Naive thymus-derived CD4-positive, alpha-beta T cell (primary cell): ENCODE data around the gene KIF12. TPM values are rescaled to one million over a fixed set of nuclear protein-coding genes. Genes with fewer than 3 reads are reported as not detected.

Source experiments
- ATAC-seq: fragments of 150-1000 bp; cut with Tn5 transposase; 2 replicates; pipeline ENCODE4 v1.10.0; 2021; ENCODE audit warnings: mild to moderate bottlenecking, moderate library complexity
- CTCF ChIA-PET: fragments of 350-600 bp; sonication (Branson Sonifier 250); formaldehyde crosslinking; loops from one replicate; lab custom pipeline; 2021; ENCODE audit warnings: antibody characterized with exemption; lab: Charles Lee
- POLR2A ChIA-PET: fragments of 350-600 bp; sonication (Branson Sonifier 250); formaldehyde crosslinking; loops from one replicate; lab custom pipeline; 2021; ENCODE audit warnings: antibody characterized with exemption, inconsistent platforms; lab: Charles Lee
- DNase-seq, 9 donors: peaks; one replicate each; pipeline versions ENCODE4 v3.0.0 to v3.0.0-alpha.2; 2020 to 2022; ENCODE audit warnings: mixed read lengths in 1 of 9
- H3K27ac ChIP-seq: one replicate; pipeline ENCODE4 v1.7.0; 2013; ENCODE audit warnings: mild to moderate bottlenecking, low read depth, low read length, moderate library complexity
- H3K27me3 ChIP-seq, 2 donors: one replicate each; pipeline ENCODE4 v1.7.0; 2013; ENCODE audit warnings: low read length in 2 of 2, mild to moderate bottlenecking in 2 of 2, moderate library complexity in 2 of 2; ENCODE audit not compliant: control insufficient read depth in 2 of 2, insufficient read depth in 2 of 2
- H3K36me3 ChIP-seq, 3 experiments: 1 replicate in 2 of 3; 2 replicates in 1 of 3; pipeline ENCODE4 v1.7.0; 2013; ENCODE audit warnings: low read length in 3 of 3, mild to moderate bottlenecking in 3 of 3, moderate library complexity in 1 of 3; ENCODE audit not compliant: insufficient read depth in 3 of 3, control insufficient read depth in 2 of 3
- H3K4me1 ChIP-seq, 2 donors: one replicate each; pipeline ENCODE4 v1.7.0; 2013; ENCODE audit warnings: low read length in 2 of 2, mild to moderate bottlenecking in 2 of 2, moderate library complexity in 1 of 2; ENCODE audit not compliant: control insufficient read depth in 2 of 2, insufficient read depth in 2 of 2
- H3K4me3 ChIP-seq: 2 replicates; pipeline ENCODE4 v1.7.0; 2013; ENCODE audit warnings: mild to moderate bottlenecking, low read length
- H3K9me3 ChIP-seq, 3 experiments: 1 replicate in 2 of 3; 2 replicates in 1 of 3; pipeline ENCODE4 v1.7.0; 2013; ENCODE audit warnings: low read length in 3 of 3; ENCODE audit not compliant: control insufficient read depth in 2 of 3
- H3K27ac Mint-ChIP-seq, 9 donors: one replicate each; pipeline ENCODE4 v1.8.0; 2020 to 2022; ENCODE audit warnings: mixed read lengths in 9 of 9, mild to moderate bottlenecking in 8 of 9, moderate library complexity in 5 of 9, inconsistent platforms in 2 of 9
- H3K27me3 Mint-ChIP-seq, 5 donors: one replicate each; pipeline ENCODE4 v1.8.0; 2021 to 2022; ENCODE audit warnings: mixed read lengths in 5 of 5, mild to moderate bottlenecking in 1 of 5
- H3K36me3 Mint-ChIP-seq, 5 donors: one replicate each; pipeline ENCODE4 v1.8.0; 2020 to 2022; ENCODE audit warnings: mixed read lengths in 5 of 5, mild to moderate bottlenecking in 3 of 5, inconsistent platforms in 1 of 5
- H3K4me1 Mint-ChIP-seq, 7 donors: one replicate each; pipeline ENCODE4 v1.8.0; 2020 to 2022; ENCODE audit warnings: mixed read lengths in 7 of 7, mild to moderate bottlenecking in 3 of 7, inconsistent platforms in 1 of 7
- H3K4me3 Mint-ChIP-seq, 10 donors: one replicate each; pipeline ENCODE4 v1.8.0; 2020 to 2022; ENCODE audit warnings: mild to moderate bottlenecking in 10 of 10, mixed read lengths in 10 of 10, moderate library complexity in 6 of 10, inconsistent platforms in 2 of 10
- H3K9me3 Mint-ChIP-seq, 11 donors: one replicate each; pipeline ENCODE4 v1.8.0; 2020 to 2022; ENCODE audit warnings: mixed read lengths in 11 of 11, mild to moderate bottlenecking in 4 of 11, inconsistent platforms in 1 of 11, moderate library complexity in 1 of 11
- intact Hi-C, 2 donors: fragments of 100-400 bp; cut with micrococcal nuclease; formaldehyde crosslinking; loops; one replicate each; pipeline ENCODE4 v1.15.1; 2023
- polyA plus RNA-seq, 2 donors: library from polyadenylated mRNA; unstranded; fragments of 300-500 nt; fragmentation: Illumina TruSeq; gene quantifications; one replicate each; pipeline ENCODE4 v1.2.3, GENCODE V29; 2021
- total RNA-seq, 6 experiments: library from RNA in 5 of 6; stranded (reverse) in 5 of 6; gene quantifications; 1 replicate in 5 of 6; 2 replicates in 1 of 6; pipeline ENCODE4 v1.2.3 and lab custom pipeline; 2021 to 2026

Gene KIF12
- total and polyA plus RNA-seq, 7 experiments from 2014 or later: not detected

GRCh38 chr9:114081441-114082016 lies 17.6 kb downstream of the KIF12 start:
- H3K36me3 Mint-ChIP-seq: no peaks in the 10 kb centered on the region
- no peak overlapping the region for H3K4me3 Mint-ChIP-seq
- intact Hi-C loops: loop anchor here (1.0 kb wide), 3 partner anchors 74 to 224 kb away; partner anchors contain the start of gene COL27A1 (in 1 of the 2)
- no peak for ATAC-seq
- no peak overlapping the region for H3K27ac Mint-ChIP-seq
- H3K4me1 Mint-ChIP-seq: peaks cover 0 to 5% (median 0%) of the 10 kb centered on the region in 7 donors
- Histone ChIP-seq H3K36me3 (no peaks in the 10 kb centered on the region), H3K9me3 (no peaks in the 10 kb centered on the region), H3K4me1 (no peaks in the 10 kb centered on the region), H3K27me3 (no peaks in the 10 kb centered on the region), H3K27ac (no peak overlapping the region), H3K4me3 (no peak overlapping the region)
- POLR2A ChIA-PET: no interaction called here
- no peaks in the 10 kb centered on the region for H3K9me3 Mint-ChIP-seq
- no peak for DNase-seq
- CTCF ChIA-PET: interaction anchor here (1.3 to 2.7 kb wide), 2 partner anchors 10 to 209 kb away, joined by 5 to 22 read pairs; no protein-coding TSS in a partner anchor
- peaks cover 4 to 9% (median 8%) of the 10 kb centered on the region in 5 donors for H3K27me3 Mint-ChIP-seq

GRCh38 chr9:114080773-114081440 lies 18.2 kb downstream of the KIF12 start:
- no peak for DNase-seq
- Mint-ChIP-seq H3K9me3 (no peaks in the 10 kb centered on the region), H3K27ac (no peak overlapping the region), H3K36me3 (no peaks in the 10 kb centered on the region), H3K4me3 (no peak overlapping the region), H3K27me3 (peaks cover 4 to 12% (median 11%) of the 10 kb centered on the region in 5 donors), H3K4me1 (peaks cover 0 to 5% (median 0%) of the 10 kb centered on the region in 7 donors)
- Histone ChIP-seq H3K4me1 (no peaks in the 10 kb centered on the region), H3K4me3 (no peak overlapping the region), H3K9me3 (no peaks in the 10 kb centered on the region), H3K27me3 (no peaks in the 10 kb centered on the region), H3K27ac (no peak overlapping the region), H3K36me3 (no peaks in the 10 kb centered on the region)
- no peak for ATAC-seq
- ChIA-PET CTCF (interaction anchor here (0.6 to 2.7 kb wide), 2 partner anchors 9 to 210 kb away, joined by 3 to 22 read pairs; no protein-coding TSS in a partner anchor), POLR2A (no interaction called here)
- intact Hi-C loops: no loop called here

GRCh38 chr9:114080195-114080772 lies 18.8 kb downstream of the KIF12 start:
- Mint-ChIP-seq H3K4me3 (no peak overlapping the region), H3K36me3 (no peaks in the 10 kb centered on the region), H3K4me1 (peaks cover 0 to 5% (median 0%) of the 10 kb centered on the region in 7 donors), H3K27me3 (peaks cover 8 to 18% (median 16%) of the 10 kb centered on the region in 5 donors), H3K9me3 (no peaks in the 10 kb centered on the region), H3K27ac (no peak overlapping the region)
- Histone ChIP-seq H3K9me3 (no peaks in the 10 kb centered on the region), H3K27me3 (no peaks in the 10 kb centered on the region), H3K4me3 (no peak overlapping the region), H3K4me1 (no peaks in the 10 kb centered on the region), H3K27ac (no peak overlapping the region), H3K36me3 (no peaks in the 10 kb centered on the region)
- DNase-seq (no peak), ATAC-seq (no peak)
- intact Hi-C loops: no loop called here
- POLR2A ChIA-PET: no interaction called here
- CTCF ChIA-PET: interaction anchor here (0.6 kb wide), 1 partner anchor 8 kb away, joined by 3 read pairs; no protein-coding TSS in a partner anchor

GRCh38 chr9:114078781-114079156 lies 20.3 kb downstream of the KIF12 start:
- ChIA-PET POLR2A (no interaction called here), CTCF (no interaction called here)
- H3K27ac Mint-ChIP-seq: no peak overlapping the region
- H3K9me3 Mint-ChIP-seq: no peaks in the 10 kb centered on the region
- Histone ChIP-seq H3K4me3 (no peak overlapping the region), H3K4me1 (no peaks in the 10 kb centered on the region), H3K9me3 (no peaks in the 10 kb centered on the region), H3K27me3 (no peaks in the 10 kb centered on the region), H3K27ac (no peak overlapping the region), H3K36me3 (no peaks in the 10 kb centered on the region)
- H3K36me3 Mint-ChIP-seq: no peaks in the 10 kb centered on the region
- peaks cover 11 to 30% (median 18%) of the 10 kb centered on the region in 5 donors for H3K27me3 Mint-ChIP-seq
- no peak for ATAC-seq
- peaks cover 0 to 5% (median 0%) of the 10 kb centered on the region in 7 donors for H3K4me1 Mint-ChIP-seq
- intact Hi-C loops: no loop called here
- no peak for DNase-seq
- no peak overlapping the region for H3K4me3 Mint-ChIP-seq

- ChIA-PET CTCF (no interaction called here), POLR2A (interaction anchor here (0.8 kb wide), 1 partner anchor 104 kb away, joined by 3 read pairs; no protein-coding TSS in a partner anchor)
- Mint-ChIP-seq H3K4me3 (no peak within 1 kb of the TSS), H3K27ac (peak within 1 kb of the TSS in 1 of 9 donors; percentile 44), H3K36me3 (no peaks in the 10 kb centered on the region), H3K4me1 (peaks cover 0 to 5% (median 0%) of the 10 kb centered on the region in 7 donors), H3K27me3 (peaks cover 10 to 30% (median 18%) of the 10 kb centered on the region in 5 donors), H3K9me3 (no peaks in the 10 kb centered on the region)
- DNase-seq: no peak
- no peak within 1 kb of the TSS for H3K4me3 ChIP-seq
- H3K27me3 ChIP-seq: no peaks in the 10 kb centered on the region
- H3K4me1 ChIP-seq: no peaks in the 10 kb centered on the region
- H3K27ac ChIP-seq: no peak within 1 kb of the TSS
- no peak for ATAC-seq
- H3K9me3 ChIP-seq: no peaks in the 10 kb centered on the region
- intact Hi-C loops: no loop called here
- H3K36me3 ChIP-seq: no peaks in the 10 kb centered on the region
These were observed 20.9 kb downstream of the KIF12 start, which contains the start of gene AMBP for GRCh38 chr9:114078021-114078780. Gene AMBP, minus strand, starts transcription at chr9:114078300. Its CDS starts 91 bp downstream, at chr9:114078209.

GRCh38 chr9:114077162-114077837 lies 21.8 kb downstream of the KIF12 start:
- no peaks in the 10 kb centered on the region for H3K4me1 ChIP-seq
- DNase-seq (no peak), ATAC-seq (no peak)
- intact Hi-C loops: no loop called here
- no peak overlapping the region for H3K4me3 Mint-ChIP-seq
- H3K27me3 Mint-ChIP-seq: peaks cover 8 to 30% (median 18%) of the 10 kb centered on the region in 5 donors
- no peak overlapping the region for H3K27ac Mint-ChIP-seq
- no peaks in the 10 kb centered on the region for H3K36me3 ChIP-seq
- H3K27me3 ChIP-seq: no peaks in the 10 kb centered on the region
- H3K9me3 Mint-ChIP-seq: no peaks in the 10 kb centered on the region
- H3K4me3 ChIP-seq: no peak overlapping the region
- H3K9me3 ChIP-seq: no peaks in the 10 kb centered on the region
- no peaks in the 10 kb centered on the region for H3K36me3 Mint-ChIP-seq
- POLR2A ChIA-PET: no interaction called here
- peaks cover 0 to 3% (median 0%) of the 10 kb centered on the region in 7 donors for H3K4me1 Mint-ChIP-seq
- H3K27ac ChIP-seq: no peak overlapping the region
- CTCF ChIA-PET: no interaction called here
